ENCODE measurements around the gene BIK. TPM values are rescaled to one million over a fixed set of nuclear protein-coding genes. Genes with fewer than 3 reads are reported as not detected.

The BIK gene
- total and polyA plus RNA-seq, 8 donors = 2.3 to 29.2 (median 16.6) TPM; not detected in 2

DNA sequence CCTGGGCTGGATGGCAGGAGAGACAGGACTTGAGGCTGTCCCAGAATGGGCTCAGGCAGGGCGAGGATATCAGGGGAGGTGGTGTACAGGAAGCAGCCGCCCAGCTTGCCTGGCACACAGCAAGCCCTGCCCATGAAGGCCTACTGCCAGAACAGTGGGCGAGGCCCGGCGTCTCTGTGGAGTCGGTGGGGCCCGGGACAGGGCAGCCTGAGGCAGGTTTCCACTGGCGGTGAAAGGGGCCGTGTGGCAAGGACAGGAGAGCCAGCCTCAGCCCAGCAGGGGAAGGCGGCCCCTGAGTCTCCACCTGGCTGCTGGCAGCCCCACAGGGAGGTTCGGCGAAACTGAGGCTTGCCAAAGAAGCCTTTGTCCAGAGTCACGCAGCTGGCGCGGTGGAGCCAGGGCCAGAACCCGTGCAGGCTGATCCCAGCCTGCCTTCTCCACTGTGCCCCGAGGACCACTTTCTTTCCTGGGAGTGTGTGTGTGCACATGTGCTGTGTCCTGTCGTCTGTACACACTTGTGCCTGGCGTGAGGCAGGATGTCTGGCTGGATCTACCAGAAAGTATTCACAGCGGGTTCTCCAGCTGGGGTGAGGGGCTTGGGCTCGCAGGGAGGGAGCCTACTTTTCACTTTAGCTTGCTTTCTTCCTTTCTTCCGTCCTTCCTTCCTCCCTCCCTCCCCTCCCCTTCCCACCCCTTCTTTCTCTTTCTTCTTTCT is 42.0 kb downstream of the BIK start:
- peaks cover 26 to 72% (median 60%) of the 10 kb centered on the region in 4 donors for H3K4me1 ChIP-seq

DNA sequence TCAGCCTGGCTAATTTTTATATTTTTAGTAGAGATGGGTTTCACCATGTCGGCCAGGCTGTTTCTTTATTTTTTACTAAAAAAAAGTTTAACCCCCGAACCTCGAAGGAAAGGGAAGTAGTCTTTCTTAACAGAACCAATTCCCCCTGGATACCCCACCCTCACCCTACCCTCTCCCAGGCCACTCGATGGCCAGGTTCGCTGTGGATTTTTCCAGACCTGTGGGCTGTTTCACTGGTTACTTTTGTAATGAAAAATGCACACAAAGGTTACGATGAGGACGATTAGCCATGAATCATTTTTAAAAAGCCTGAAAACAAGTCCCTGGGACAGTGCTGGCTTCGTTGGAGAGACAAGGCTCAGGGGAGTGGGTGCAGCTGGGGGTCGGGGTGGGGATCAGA is 43.3 kb downstream of the BIK start:
- H3K4me1 ChIP-seq = peaks cover 30 to 79% (median 72%) of the 10 kb centered on the region in 4 donors
- intact Hi-C loops (cut with DNase I; ENCODE audit: low total_unique reads) = no loop called here
- peaks cover 0 to 20% (median 4%) of the 10 kb centered on the region in 4 donors for H3K36me3 ChIP-seq
- TF ChIP-seq POLR2A (IDR thresholded peaks at IDR 0.05) = no peak
- TF ChIP-seq POLR2AphosphoS5 (IDR thresholded peaks at IDR 0.05) = no peak
- TF ChIP-seq, protein P1, sequence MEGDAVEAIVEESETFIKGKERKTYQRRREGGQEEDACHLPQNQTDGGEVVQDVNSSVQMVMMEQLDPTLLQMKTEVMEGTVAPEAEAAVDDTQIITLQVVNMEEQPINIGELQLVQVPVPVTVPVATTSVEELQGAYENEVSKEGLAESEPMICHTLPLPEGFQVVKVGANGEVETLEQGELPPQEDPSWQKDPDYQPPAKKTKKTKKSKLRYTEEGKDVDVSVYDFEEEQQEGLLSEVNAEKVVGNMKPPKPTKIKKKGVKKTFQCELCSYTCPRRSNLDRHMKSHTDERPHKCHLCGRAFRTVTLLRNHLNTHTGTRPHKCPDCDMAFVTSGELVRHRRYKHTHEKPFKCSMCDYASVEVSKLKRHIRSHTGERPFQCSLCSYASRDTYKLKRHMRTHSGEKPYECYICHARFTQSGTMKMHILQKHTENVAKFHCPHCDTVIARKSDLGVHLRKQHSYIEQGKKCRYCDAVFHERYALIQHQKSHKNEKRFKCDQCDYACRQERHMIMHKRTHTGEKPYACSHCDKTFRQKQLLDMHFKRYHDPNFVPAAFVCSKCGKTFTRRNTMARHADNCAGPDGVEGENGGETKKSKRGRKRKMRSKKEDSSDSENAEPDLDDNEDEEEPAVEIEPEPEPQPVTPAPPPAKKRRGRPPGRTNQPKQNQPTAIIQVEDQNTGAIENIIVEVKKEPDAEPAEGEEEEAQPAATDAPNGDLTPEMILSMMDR (IDR thresholded peaks at IDR 0.05) = no peak
- no peak for TF ChIP-seq EP300 (IDR thresholded peaks at IDR 0.05)
- H3K27me3 ChIP-seq = no peaks in the 10 kb centered on the region
- peak overlapping the region in 3 of 4 donors; percentile 20 to 84 (median 24) for H3K4me3 ChIP-seq
- peak overlapping the region; percentile 9 to 95 (median 70) for H3K27ac ChIP-seq
- H3K9me3 ChIP-seq = no peaks in the 10 kb centered on the region
- no peak for DNase-seq
- 36 to 50% (median 42%) methylated on average over 9 of the region's 9 CpGs for WGBS, 5 donors

More for the DNA sequence above, 42.0 kb downstream of the BIK start:
- Histone ChIP-seq H3K4me3 (peak overlapping the region; percentile 63 to 84 (median 72)), H3K27ac (peak overlapping the region; percentile 82 to 95 (median 94)), H3K27me3 (no peaks in the 10 kb centered on the region), H3K9me3 (no peaks in the 10 kb centered on the region), H3K36me3 (peaks cover 0 to 20% (median 4%) of the 10 kb centered on the region in 4 donors)
- peak; percentile 88 to 93 for DNase-seq
- WGBS, 5 donors = 1 to 31% (median 9%) methylated on average over 10 to 22 of the region's 22 CpGs
- TF ChIP-seq EP300 (IDR thresholded peaks at IDR 0.05) (no peak), POLR2AphosphoS5 (IDR thresholded peaks at IDR 0.05) (peak in 2 of 3 donors; percentile 85 to 89), POLR2A (IDR thresholded peaks at IDR 0.05) (peak in 1 of 4 donors; percentile 43)
- intact Hi-C loops (cut with DNase I; ENCODE audit: low total_unique reads) = no loop called here

DNA sequence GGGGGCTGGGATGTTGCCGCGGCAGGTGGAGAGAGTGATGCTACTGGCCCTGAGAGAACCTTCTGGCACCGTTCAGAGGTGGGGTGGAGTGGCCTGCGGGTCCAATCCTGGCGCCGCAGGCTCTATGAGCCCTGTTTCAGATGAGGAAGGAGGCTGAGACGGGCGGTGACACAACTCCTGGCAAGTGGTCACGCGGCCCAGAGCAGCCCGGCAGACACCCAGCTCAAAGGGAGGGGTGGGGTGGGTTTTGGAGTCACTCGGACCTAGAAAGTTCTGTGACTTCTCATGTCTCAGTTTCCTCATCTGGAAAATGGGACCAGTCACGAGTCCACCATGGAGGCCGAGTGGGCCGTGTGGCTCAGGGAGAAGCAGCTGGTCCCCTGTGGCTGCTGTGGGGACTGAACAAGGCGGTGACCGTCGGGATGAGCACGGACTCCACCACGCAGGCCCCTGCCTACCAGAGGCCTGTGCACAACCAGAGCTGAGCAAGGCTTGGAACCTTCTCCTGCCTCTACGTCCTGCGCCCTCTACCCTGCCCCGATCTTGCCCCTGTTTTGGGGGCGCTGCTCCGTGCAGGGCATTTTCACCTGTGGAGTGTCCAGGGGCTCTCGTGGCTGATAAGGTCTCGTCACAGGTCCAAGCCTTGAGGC is 44.5 kb downstream of the BIK start:
- H3K27me3 ChIP-seq = no peaks in the 10 kb centered on the region
- peaks cover 0 to 23% (median 12%) of the 10 kb centered on the region in 4 donors for H3K36me3 ChIP-seq
- no peak for TF ChIP-seq EP300 (IDR thresholded peaks at IDR 0.05)
- no peak for TF ChIP-seq POLR2A (IDR thresholded peaks at IDR 0.05)
- no peak for TF ChIP-seq POLR2AphosphoS5 (IDR thresholded peaks at IDR 0.05)
- TF ChIP-seq, protein P1 (IDR thresholded peaks at IDR 0.05) = no peak
- intact Hi-C loops (cut with DNase I; ENCODE audit: low total_unique reads) = no loop called here
- H3K4me3 ChIP-seq = peak overlapping the region in 2 of 4 donors; percentile 20 to 84
- H3K9me3 ChIP-seq = no peaks in the 10 kb centered on the region
- peak overlapping the region; percentile 47 to 95 (median 70) for H3K27ac ChIP-seq
- 57 to 77% (median 69%) methylated on average over 9 to 27 of the region's 27 CpGs for WGBS, 5 donors
- DNase-seq = peak in 1 of 2 donors; percentile 65
- peaks cover 41 to 90% (median 83%) of the 10 kb centered on the region in 4 donors for H3K4me1 ChIP-seq

DNA sequence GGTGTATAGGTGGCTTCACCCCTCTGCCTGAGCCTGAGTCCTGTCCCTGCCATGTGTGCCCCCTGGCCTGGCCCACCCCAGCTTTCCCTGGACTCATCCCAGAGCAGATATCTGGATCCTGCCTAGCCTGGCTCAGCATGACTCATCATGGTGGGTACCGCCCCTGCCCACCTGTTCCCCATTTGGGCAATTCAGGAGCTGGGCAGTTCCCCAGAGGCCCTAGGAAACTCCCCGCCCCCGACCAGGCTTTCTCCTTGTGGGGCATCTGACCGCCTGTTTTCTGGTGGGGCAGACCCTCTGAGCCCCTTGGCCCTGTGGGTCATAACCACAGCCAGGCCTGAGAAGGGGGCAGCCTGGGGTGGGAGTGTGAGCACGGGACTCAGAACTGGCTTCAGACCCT is 45.2 kb downstream of the BIK start:
- peak overlapping the region; percentile 47 to 95 (median 70) for H3K27ac ChIP-seq
- no peak for DNase-seq
- H3K27me3 ChIP-seq = no peaks in the 10 kb centered on the region
- no peaks in the 10 kb centered on the region for H3K9me3 ChIP-seq
- peaks cover 0 to 28% (median 15%) of the 10 kb centered on the region in 4 donors for H3K36me3 ChIP-seq
- WGBS, 5 donors = 63 to 74% (median 69%) methylated on average over 5 of the region's 5 CpGs
- peaks cover 47 to 93% (median 84%) of the 10 kb centered on the region in 4 donors for H3K4me1 ChIP-seq
- no peak overlapping the region for H3K4me3 ChIP-seq
- TF ChIP-seq EP300 (IDR thresholded peaks at IDR 0.05) (no peak), POLR2AphosphoS5 (IDR thresholded peaks at IDR 0.05) (no peak), POLR2A (IDR thresholded peaks at IDR 0.05) (no peak)
- TF ChIP-seq, protein P1 (IDR thresholded peaks at IDR 0.05) = no peak
- intact Hi-C loops (cut with DNase I; ENCODE audit: low total_unique reads) = no loop called here

Data from stomach (tissue), 9 donors.